GM18520 (cell line): Measurements from ENCODE around the gene SLC2A14.
"Not testable (repeated sequence)": the region's sequence is repeated elsewhere in the genome, so short reads cannot be mapped to it uniquely, and the experiment has no call there.

Experiments used
- ATAC-seq: cut with Tn5 transposase; IDR thresholded peaks from one replicate; pipeline ENCODE4 v1.9.1; 2021; ENCODE audit not compliant: unreplicated experiment

Gene SLC2A14

GRCh38 chr12:7835116-7835515, 37.6 kb downstream of the SLC2A14 start:
- no peak for ATAC-seq

GRCh38 chr12:7834701-7835100, 38.0 kb downstream of the SLC2A14 start:
- no peak for ATAC-seq

DNA sequence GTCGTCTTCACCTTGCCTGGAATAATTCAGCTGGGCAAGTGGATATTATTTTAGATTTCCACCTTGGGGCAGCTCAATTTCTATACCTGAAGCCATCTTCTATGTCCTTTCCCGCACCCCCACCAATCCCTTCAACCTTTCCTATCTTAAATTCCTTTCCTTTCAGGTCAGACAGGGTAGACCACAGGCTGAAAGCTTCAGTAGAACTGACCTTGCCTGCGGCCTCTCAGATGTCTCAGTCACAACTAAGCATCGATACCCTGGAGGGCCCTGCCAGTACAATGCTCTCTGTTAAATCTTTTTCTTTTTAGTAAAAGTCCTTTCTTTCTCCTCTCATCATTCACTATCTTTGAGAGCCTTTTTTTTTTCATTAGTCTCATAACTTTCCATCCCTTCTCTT, 38.9 kb downstream of the SLC2A14 start:
- no peak for ATAC-seq

DNA sequence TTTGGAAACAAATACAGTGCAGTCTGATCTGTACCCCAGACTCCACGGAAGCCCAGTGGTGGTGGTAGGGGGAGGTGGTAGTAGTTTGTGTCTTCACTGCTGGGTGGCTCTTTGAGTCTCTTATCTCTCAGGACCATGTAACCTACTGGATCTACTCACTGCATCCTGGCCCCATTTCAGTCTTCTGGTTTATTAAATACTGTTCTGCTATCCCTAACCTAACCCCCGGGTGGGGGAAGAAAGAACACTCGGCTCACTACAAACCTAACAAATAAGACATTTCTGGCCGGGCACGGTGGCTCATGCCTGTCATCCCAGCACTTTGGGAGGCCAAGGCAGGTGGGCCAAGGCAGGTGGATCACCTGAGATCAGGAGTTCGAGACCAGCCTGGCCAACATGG, 39.5 kb downstream of the SLC2A14 start:
- not testable (repeated sequence) for ATAC-seq

GRCh38 chr12:7832059-7832696, 40.5 kb downstream of the SLC2A14 start:
- ATAC-seq, result no peak

DNA sequence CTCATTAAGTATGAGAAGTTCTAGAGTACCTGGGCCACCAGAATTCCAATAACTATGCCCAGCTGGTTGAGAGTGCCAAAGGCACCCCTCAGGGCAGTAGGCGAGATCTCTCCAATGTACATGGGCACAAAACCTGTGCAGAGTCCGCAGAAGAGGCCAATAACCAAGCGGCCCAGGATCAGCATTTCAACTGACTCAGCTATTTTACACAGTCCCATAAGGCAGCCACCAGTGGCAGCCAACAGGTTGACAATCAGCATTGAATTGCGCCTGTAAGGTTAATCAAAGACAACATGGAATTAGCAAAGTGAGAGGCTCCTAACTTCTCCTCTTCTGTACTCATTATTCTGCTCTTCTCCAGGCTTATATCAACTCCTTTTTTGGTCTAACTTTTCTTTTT, 43.0 kb downstream of the SLC2A14 start:
- not testable (repeated sequence) for ATAC-seq

GRCh38 chr12:7825754-7826153, 47.0 kb downstream of the SLC2A14 start:
- not testable (repeated sequence) for ATAC-seq

DNA sequence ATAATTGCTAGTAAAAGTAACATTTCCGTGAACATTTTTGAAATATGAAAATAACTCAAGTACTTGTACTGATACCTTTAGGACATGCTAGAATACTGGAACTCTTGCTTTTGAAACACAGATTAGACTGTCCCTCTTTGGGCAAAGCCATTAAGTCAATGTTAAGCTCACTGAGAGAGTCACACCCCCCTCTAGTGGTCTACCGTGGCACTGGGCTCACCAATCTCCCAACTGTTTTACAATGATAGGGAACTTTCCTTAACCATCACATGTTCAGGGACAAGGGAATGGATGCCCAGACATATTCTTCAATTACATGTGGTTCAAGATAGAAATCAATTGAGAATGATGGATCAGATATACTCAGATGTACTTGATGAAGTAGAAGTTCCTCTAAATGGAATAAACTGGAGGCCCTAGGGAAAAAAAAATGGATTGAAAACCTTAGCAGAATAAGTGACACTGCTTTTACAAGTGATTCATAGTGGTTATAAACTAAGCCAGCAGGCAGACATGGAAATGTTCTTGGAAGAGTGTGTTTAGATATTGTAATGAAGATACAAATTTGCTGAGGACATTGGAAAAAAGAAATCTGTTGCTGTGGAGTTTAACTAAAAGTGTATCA, 65.7 kb downstream of the SLC2A14 start:
- ATAC-seq, result no peak

DNA sequence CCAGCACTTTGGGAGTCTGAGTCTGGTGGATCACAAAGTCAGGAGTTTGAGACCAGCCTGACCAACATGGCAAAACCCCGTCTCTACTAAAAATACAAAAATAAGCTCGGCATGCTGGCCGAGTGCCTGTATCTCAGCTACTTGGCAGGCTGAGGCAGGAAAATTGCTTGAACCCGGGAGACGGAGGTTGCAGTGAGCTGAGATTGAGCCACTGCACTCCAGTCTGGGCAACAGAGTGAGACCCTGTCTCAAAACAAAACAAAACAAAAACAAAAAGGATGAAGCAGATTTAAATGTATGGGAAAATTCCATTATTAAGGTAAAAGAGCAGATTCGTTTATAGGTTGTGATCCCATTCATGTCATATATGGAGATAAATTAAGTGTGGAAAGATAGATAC, 66.4 kb downstream of the SLC2A14 start:
- ATAC-seq, result not testable (repeated sequence)

DNA sequence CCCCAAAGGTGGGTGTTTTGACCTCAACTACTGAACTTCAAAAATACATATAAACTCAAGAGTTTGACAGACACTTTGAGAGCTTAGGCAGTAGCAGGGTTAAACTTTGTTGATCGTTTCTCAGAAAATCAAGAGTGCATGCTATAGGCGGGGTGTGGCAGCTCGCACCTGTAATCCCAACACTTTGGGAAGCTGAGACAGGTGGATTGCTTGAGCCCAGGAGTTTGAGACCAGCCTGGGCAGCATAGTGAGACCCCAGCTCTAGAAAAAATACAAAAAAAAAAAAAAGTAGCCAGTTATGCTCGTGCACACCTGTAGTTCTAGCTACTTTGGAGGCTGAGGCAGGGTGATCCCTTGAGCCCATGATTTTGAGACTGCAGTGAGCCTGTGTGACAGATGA, 71.3 kb downstream of the SLC2A14 start:
- ATAC-seq, result no peak

DNA sequence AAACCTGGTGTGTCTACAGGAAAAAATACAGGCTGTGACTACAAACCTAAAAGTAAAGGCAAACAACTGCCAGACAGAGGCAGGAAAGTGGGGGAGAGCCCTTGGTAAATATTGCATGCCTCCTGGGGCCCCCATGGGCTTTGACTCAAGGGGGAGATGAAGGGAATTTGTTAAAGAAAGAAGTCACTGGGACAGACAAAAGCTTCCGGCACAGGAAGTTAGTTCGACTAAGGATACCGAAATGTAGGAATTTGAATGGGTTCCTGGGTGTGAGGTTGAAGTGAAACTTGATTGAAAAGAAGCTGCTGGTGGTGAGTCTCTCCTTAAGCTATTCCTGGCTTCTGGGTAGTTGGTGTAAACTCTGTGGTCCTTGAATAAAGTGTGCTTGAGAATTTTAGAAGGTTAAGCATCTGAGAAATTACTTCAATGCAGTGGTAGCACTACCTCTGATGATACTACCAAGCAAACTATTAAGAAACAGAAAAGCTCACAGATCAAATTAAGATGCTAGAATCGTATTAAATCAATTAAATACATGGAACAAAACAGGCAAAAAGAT, 73.9 kb downstream of the SLC2A14 start:
- not testable (repeated sequence) for ATAC-seq

DNA sequence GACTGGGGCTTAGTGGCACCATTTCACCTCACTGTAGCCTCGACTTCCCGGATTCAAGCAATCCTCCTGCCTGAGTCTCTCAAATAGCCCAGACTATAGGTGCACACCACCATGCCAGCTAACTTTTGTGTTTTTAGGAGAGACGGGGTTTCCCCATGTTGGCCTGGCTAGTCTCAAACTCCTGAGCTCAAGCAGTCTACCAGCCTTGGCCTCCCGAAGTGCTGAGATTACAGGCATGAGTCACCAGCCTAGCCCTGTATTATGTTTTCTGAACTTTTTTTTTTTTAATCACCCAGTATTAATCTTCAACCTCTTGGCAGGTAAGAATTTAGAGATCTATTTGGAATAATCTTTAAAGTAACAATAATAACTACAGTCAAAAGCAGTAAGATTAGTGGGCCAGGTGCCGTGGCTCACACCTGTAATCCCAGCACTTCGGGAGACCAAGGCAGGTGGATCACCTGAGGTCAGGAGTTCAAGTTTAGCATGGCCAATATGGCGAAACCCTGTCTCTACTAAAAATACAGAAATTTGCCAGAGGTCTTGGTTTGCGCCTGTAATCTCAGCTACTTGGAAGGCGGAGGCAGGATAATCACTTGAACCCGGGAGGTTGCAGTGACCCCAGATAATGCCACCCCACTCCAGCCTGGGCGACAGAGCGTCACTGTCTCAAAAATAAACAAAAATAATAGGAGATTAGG, 74.9 kb downstream of the SLC2A14 start:
- ATAC-seq, result no peak

DNA sequence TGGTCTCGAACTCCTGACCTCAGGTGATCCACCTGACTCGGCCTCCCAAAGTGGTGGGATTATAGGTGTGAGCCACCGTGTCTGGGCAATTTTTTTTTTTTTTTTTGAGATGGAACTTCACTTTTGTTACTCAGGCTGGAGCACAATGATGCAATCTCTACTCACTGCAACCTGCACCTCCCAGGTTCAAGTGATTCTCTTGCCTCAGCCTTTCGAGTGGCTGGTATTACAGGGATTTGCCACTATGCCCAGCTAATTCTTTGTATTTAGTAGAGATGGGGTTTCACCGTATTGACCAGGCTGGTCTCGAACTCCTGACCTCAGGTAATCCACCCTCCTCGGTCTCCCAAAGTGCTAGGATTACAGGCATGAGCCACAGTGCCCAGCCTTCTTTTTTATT, 75.4 kb downstream of the SLC2A14 start:
- not testable (repeated sequence) for ATAC-seq

DNA sequence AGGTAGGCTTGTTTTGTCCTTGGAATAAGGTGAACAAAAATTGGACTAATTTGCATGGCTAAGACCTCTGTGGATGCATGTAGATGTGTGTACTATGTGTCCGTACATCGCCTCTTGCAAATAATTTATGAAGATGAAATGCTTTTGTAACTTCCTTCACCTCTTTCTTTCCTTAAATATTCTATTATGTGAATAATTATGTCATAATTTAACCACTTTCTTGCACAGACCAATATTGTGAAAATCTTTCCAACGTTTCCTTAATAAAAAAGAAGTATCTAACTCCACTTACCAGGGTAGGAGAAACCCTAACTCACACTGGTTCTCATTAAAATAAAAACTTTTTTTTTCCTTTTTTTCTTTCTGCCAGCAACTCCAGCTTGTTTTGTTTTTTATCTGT, 79.5 kb downstream of the SLC2A14 start:
- ATAC-seq, result no peak

- not testable (repeated sequence) for ATAC-seq
Observed at GRCh38 chr12:7788884-7789528, 83.7 kb downstream of the SLC2A14 start, which contains the start of gene NANOG. Gene NANOG, plus strand, starts transcription at chr12:7789402. Its CDS starts 213 bp downstream, at chr12:7789615.

GRCh38 chr12:7788294-7788660, 84.4 kb downstream of the SLC2A14 start:
- ATAC-seq, result no peak

GRCh38 chr12:7787574-7788293, 85.0 kb downstream of the SLC2A14 start:
- ATAC-seq, result no peak

- no peak for ATAC-seq
Observed at GRCh38 chr12:7784701-7785100, 88.0 kb downstream of the SLC2A14 start.

DNA sequence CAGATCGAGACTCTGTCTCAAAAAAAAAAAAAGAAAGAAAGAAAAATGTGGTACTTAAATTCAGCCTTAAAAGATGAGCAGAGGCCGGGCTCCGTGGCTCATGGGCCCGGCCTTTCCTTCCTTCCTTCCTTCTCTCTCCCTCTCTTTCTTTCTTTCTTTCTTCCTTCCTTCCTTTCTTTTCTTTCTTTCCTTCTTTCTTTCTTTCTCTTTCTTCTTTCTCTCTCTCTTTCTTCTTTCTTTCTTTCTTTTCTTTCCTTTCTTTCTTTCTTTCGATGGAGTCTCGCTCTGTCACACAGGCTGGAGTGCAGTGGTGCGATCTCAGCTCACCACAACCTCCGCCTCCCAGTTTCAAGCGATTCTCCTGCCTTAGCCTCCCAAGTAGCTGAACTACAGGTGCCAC, 89.3 kb downstream of the SLC2A14 start:
- not testable (repeated sequence) for ATAC-seq

DNA sequence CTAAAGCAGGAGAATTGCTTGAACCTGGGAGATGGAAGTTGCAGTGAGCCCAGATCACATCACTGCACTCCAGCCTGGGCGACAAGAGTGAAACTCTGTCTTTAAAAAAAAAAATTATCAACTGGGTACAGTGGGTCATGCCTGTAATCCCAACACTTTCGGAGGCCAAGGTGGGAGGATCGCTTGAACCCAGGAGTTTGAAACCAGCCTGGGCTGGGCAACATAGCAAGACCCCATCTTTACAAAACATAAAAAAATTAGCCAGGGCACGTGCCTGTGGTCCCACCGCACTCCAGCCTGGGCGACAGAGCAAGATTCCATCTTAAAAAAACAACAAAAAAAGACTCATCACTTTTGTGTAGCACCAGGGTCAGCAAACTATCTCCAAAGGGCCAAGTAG, 90.7 kb downstream of the SLC2A14 start:
- ATAC-seq, result no peak

- no peak for ATAC-seq
Observed at GRCh38 chr12:7781274-7781673, 91.4 kb downstream of the SLC2A14 start.
